Tibial nerve (tissue), 4 donors: ENCODE results near the gene BNIP5. TPM values are rescaled to one million over a fixed set of nuclear protein-coding genes. Genes with fewer than 3 reads are reported as not detected.

Source experiments
- DNase-seq, 2 donors: peaks; one replicate each; pipeline ENCODE4 v3.0.0-alpha.2; 2019; ENCODE audit warnings: low spot score in 2 of 2
- H3K27ac ChIP-seq, 4 donors: fragments of 200-600 bp; sonication (generic) in 3 of 4; one replicate each; pipeline ENCODE4 v1.5.1; 2017 to 2019; ENCODE audit warnings: mild to moderate bottlenecking in 1 of 4
- H3K27me3 ChIP-seq, 2 donors: fragments of 200-600 bp; sonication (generic) in 1 of 2; one replicate each; pipeline versions ENCODE4 v1.5.1 to v1.6.0; 2017 to 2019
- H3K36me3 ChIP-seq, 3 donors: fragments of 200-600 bp; sonication (generic); one replicate each; pipeline ENCODE4 v1.5.1; 2018 to 2019
- H3K4me1 ChIP-seq, 4 donors: fragments of 200-600 bp; sonication (generic) in 3 of 4; one replicate each; pipeline ENCODE4 v1.5.1; 2017 to 2019
- H3K4me3 ChIP-seq, 4 donors: fragments of 200-600 bp; sonication (generic) in 3 of 4; one replicate each; pipeline ENCODE4 v1.5.1; 2017 to 2019; ENCODE audit warnings: mild to moderate bottlenecking in 1 of 4, moderate library complexity in 1 of 4
- H3K9me3 ChIP-seq, 4 donors: fragments of 200-600 bp; sonication (generic) in 3 of 4; one replicate each; pipeline ENCODE4 v1.5.1; 2017 to 2019
- CTCF ChIP-seq, 5 experiments: fragments of 200-600 bp in 3 of 5; fragments of 450-650 bp in 2 of 5; sonication (generic) in 3 of 5; IDR thresholded peaks; one replicate each; pipeline ENCODE4 v1.5.1; 2016 to 2019; ENCODE audit warnings: antibody characterized with exemption in 5 of 5, mild to moderate bottlenecking in 3 of 5, moderate library complexity in 2 of 5
- EP300 ChIP-seq, 2 donors: sonication (generic); formaldehyde crosslinking; IDR thresholded peaks; one replicate each; pipeline ENCODE4 v1.6.1; 2017; ENCODE audit warnings: antibody characterized with exemption in 2 of 2, mild to moderate bottlenecking in 1 of 2
- POLR2A ChIP-seq, 2 donors: fragments of 450-650 bp; IDR thresholded peaks; one replicate each; pipeline ENCODE4 v1.6.1; 2017; ENCODE audit warnings: antibody characterized with exemption in 2 of 2, mild to moderate bottlenecking in 2 of 2, moderate library complexity in 2 of 2
- WGBS, 2 donors: methylation state at CpG; one replicate each; pipeline ENCODE4 v1.1.5; 2018; 5-methylcytosine and 5-hydroxymethylcytosine counted together
- total RNA-seq, 4 donors: library from RNA; depleted of rRNA; stranded (reverse); fragments of >200 nt; gene quantifications; one replicate each; pipeline ENCODE4 v1.1.0, GENCODE V29; 2016

BNIP5 gene
- total RNA-seq, 4 donors from 2014 or later: not detected

DNA sequence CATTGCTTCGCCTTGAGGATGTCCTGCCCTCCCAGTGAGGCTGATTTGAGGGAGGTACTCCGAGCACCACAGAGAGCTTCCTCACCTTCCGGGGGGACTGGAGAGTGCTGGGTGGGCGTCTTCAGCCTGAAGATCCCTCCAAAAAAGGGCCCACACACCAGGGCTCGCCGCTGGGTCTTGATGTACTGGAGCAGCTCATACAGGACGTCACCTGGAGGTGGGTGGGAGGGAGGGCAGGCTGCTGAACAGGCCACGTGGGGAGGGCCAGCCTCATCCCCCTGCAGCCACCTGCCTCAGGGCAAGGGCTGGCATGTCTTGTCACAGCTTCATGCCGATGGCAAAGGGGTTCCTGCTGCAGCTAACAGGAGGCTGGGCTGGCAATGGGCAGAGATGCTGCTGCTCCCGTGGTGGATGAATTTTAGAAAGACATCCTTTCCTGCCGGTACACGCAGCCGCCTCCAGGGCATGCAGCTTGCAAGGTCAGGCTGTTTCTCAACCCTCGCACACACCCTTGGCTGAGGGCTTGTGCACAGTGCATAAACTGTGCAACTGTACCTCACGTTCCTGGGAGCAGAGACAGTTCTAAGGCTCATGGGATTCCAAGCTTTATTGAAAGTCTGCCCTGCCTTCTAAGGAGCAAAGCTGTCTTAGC lies 36.8 kb upstream of the BNIP5 start:
- H3K27ac ChIP-seq: no peak overlapping the region
- peaks cover 0 to 18% (median 0%) of the 10 kb centered on the region in 3 donors for H3K36me3 ChIP-seq
- no peak overlapping the region for H3K4me3 ChIP-seq
- H3K4me1 ChIP-seq: peaks cover 0 to 28% (median 0%) of the 10 kb centered on the region in 4 donors
- H3K9me3 ChIP-seq: no peaks in the 10 kb centered on the region
- no peak for DNase-seq
- TF ChIP-seq EP300 (IDR thresholded peaks at IDR 0.05) (no peak), CTCF (IDR thresholded peaks at IDR 0.05) (no peak), POLR2A (IDR thresholded peaks at IDR 0.05) (no peak)
- no peaks in the 10 kb centered on the region for H3K27me3 ChIP-seq
- 67% methylated on average over 10 to 13 of the region's 15 CpGs for WGBS, 2 donors

DNA sequence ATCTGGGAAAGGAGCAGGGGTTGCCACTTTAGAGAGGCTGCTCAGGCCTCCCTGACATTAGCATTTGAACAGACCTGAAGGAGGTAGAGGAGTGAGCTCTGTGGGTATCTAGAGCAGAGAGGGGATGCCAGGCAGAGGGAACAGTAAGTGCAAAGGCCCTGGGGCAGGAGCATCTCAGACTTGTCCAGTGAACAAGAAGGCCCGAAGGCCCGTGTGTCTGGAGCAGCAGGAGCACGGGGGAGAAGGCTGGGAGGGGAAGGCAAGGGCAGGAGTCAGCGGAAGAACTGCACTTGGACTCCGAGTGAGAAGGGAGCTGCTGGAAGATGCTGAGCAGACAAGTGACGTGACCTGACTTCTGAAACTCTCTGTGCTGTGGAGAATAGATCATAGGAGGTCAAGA lies 35.4 kb upstream of the BNIP5 start:
- no peak for DNase-seq
- TF ChIP-seq EP300 (IDR thresholded peaks at IDR 0.05) (no peak), POLR2A (IDR thresholded peaks at IDR 0.05) (no peak), CTCF (IDR thresholded peaks at IDR 0.05) (no peak)
- Histone ChIP-seq H3K36me3 (peaks cover 0 to 30% (median 0%) of the 10 kb centered on the region in 3 donors), H3K27ac (no peak overlapping the region), H3K9me3 (no peaks in the 10 kb centered on the region), H3K27me3 (no peaks in the 10 kb centered on the region), H3K4me1 (peaks cover 0 to 28% (median 0%) of the 10 kb centered on the region in 4 donors), H3K4me3 (no peak overlapping the region)
- WGBS, 2 donors: 90% methylated on average over 6 of the region's 6 CpGs

DNA sequence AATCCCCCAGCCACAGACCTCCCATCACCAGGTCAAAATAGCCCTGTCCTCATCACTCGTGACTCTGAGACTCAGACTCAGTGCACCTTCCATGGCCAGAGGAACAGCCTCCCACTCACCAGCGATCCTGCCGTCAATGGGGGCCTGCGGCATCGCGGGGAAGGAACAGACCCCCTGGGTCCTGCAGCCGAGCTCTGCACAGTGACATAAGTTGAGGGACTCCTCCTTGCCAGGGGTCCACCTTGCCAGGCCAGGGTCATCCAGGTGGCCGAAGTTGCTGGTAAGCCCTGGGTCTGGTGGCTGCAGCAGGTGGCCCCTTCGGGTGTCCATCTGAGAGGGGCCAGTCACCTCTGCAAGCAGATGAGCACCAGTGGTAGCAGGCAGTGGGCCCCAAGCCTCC lies 34.5 kb upstream of the BNIP5 start:
- DNase-seq: no peak
- TF ChIP-seq EP300 (IDR thresholded peaks at IDR 0.05) (no peak), CTCF (IDR thresholded peaks at IDR 0.05) (no peak), POLR2A (IDR thresholded peaks at IDR 0.05) (no peak)
- 88 to 93% methylated on average over 4 to 7 of the region's 9 CpGs for WGBS, 2 donors
- Histone ChIP-seq H3K4me3 (no peak overlapping the region), H3K36me3 (peaks cover 0 to 36% (median 0%) of the 10 kb centered on the region in 3 donors), H3K27me3 (no peaks in the 10 kb centered on the region), H3K4me1 (peaks cover 0 to 28% (median 0%) of the 10 kb centered on the region in 4 donors), H3K27ac (no peak overlapping the region), H3K9me3 (no peaks in the 10 kb centered on the region)

DNA sequence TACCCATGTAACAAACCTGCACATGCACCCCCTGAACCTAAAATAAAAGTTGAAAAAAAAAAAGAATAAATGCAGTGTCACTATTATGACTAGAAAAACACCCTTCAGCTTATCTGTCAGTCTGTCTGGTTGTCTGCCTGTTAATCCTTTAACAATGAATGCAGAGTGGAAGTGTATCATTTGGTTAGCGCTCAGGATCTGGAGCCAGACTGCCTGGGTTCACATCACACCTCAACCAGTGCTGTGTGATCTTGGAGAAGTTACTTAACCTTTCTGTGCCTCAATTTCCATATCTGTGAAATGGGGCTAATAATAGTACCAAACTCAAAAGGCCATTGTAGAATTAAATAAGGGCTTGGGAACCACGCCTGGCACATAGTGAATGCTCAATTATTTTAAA lies 34.0 kb upstream of the BNIP5 start:
- DNase-seq: no peak
- Histone ChIP-seq H3K4me1 (peaks cover 0 to 26% (median 0%) of the 10 kb centered on the region in 4 donors), H3K9me3 (no peaks in the 10 kb centered on the region), H3K36me3 (peaks cover 0 to 40% (median 0%) of the 10 kb centered on the region in 3 donors), H3K27me3 (no peaks in the 10 kb centered on the region), H3K4me3 (no peak overlapping the region), H3K27ac (no peak overlapping the region)
- 98% methylated on average over 2 of the region's 2 CpGs for WGBS, 2 donors
- TF ChIP-seq EP300 (IDR thresholded peaks at IDR 0.05): no peak
- no peak for TF ChIP-seq CTCF (IDR thresholded peaks at IDR 0.05)
- no peak for TF ChIP-seq POLR2A (IDR thresholded peaks at IDR 0.05)

- H3K9me3 ChIP-seq: no peaks in the 10 kb centered on the region
- no peak for DNase-seq
- 84 to 85% methylated on average over 14 of the region's 14 CpGs for WGBS, 2 donors
- no peak overlapping the region for H3K27ac ChIP-seq
- peaks cover 0 to 12% (median 0%) of the 10 kb centered on the region in 4 donors for H3K4me1 ChIP-seq
- no peaks in the 10 kb centered on the region for H3K27me3 ChIP-seq
- TF ChIP-seq CTCF (IDR thresholded peaks at IDR 0.05) (no peak), EP300 (IDR thresholded peaks at IDR 0.05) (no peak), POLR2A (IDR thresholded peaks at IDR 0.05) (no peak)
- H3K4me3 ChIP-seq: no peak overlapping the region
- peaks cover 0 to 47% (median 0%) of the 10 kb centered on the region in 3 donors for H3K36me3 ChIP-seq
Observed at GRCh38 chr6:36368921-36369865, 32.5 kb upstream of the BNIP5 start.
